Left lung (tissue), 10 donors: ENCODE measurements around the gene SLC24A3. TPM values are rescaled to one million over a fixed set of nuclear protein-coding genes. Genes with fewer than 3 reads are reported as not detected.

Experiments used
- ATAC-seq: fragments of 200-7000 bp; cut with Tn5 transposase; one replicate; pipeline ENCODE4 v1.9.1; 2020; ENCODE audit warnings: moderate library complexity
- DNase-seq, 4 donors: peaks; one replicate each; pipeline ENCODE4 v3.0.0-alpha.2; 2013 to 2020
- H3K27ac ChIP-seq, 2 donors: fragments of 200-600 bp; sonication (generic) in 1 of 2; one replicate each; pipeline versions ENCODE4 v1.5.0 to v1.8.0; 2020 to 2021
- H3K27me3 ChIP-seq, 2 donors: fragments of 200-600 bp; sonication (generic) in 1 of 2; one replicate each; pipeline versions ENCODE4 v1.5.0 to v1.8.0; 2020 to 2021
- H3K36me3 ChIP-seq, 2 donors: fragments of 200-600 bp; sonication (generic) in 1 of 2; one replicate each; pipeline versions ENCODE4 v1.5.0 to v1.8.0; 2020 to 2021
- H3K4me1 ChIP-seq, 2 donors: fragments of 200-600 bp; one replicate each; pipeline ENCODE4 v1.8.0; 2021
- H3K4me3 ChIP-seq, 2 donors: fragments of 200-600 bp; sonication (generic) in 1 of 2; one replicate each; pipeline versions ENCODE4 v1.5.0 to v1.8.0; 2020 to 2021; ENCODE audit warnings: mild to moderate bottlenecking in 1 of 2
- H3K9me3 ChIP-seq, 2 donors: fragments of 200-600 bp; sonication (generic) in 1 of 2; one replicate each; pipeline versions ENCODE4 v1.5.0 to v1.8.0; 2020 to 2021
- CTCF ChIP-seq, 2 donors: fragments of 200-600 bp; sonication (generic) in 1 of 2; IDR thresholded peaks; one replicate each; pipeline versions ENCODE4 v1.5.0 to v1.8.0; 2021; ENCODE audit warnings: antibody characterized with exemption in 2 of 2
- intact Hi-C, 2 donors: fragments of 100-400 bp; cut with DNase I; formaldehyde crosslinking; loops; one replicate each; pipeline versions ENCODE4 v1.11.2 to v1.14.2; 2022
- polyA plus RNA-seq, 6 donors: library from polyadenylated mRNA; unstranded; fragments of 120-200 nt; gene quantifications; one replicate each; pipeline ENCODE4 v1.2.1, GENCODE V29; 2013; ENCODE audit not compliant: insufficient read length in 6 of 6
- total RNA-seq, 2 donors: library from RNA; stranded (reverse); fragmentation: NEBNext Ultra II Directional; extraction: Animal tissue kit (Norgen Biotek cat#: 25700); gene quantifications; one replicate each; pipeline ENCODE4 v1.2.1, GENCODE V29; 2021
- donor health status: DM: no; HTN: yes; CAD: no.
- donor health status: DM: no; HTN: no; CAD: no.

The SLC24A3 gene
- total and polyA plus RNA-seq, 8 donors: 4.4 to 8.7 (median 6.6) TPM

DNA sequence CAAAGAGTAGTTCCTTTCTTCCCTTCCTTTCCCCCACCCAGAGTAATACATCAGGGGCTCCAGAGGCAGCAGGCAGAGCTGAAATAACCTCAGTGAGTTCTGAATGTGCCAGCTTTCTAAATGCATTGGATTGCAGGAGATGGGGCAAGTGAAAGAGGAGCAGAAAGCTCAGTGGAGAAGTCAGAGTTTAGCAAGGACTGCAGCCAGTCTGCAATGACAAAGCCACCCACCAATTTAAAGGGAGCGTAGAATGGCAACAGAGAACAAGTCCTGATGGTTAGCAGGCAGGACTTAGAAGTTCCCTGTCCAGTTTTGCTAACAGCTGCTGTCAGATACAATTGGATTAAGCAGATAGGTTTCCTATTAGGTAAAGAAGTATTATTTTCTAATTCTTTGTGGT lies 342.2 kb downstream of the SLC24A3 start:
- Histone ChIP-seq H3K27me3 (no peaks in the 10 kb centered on the region), H3K9me3 (no peaks in the 10 kb centered on the region), H3K4me1 (no peaks in the 10 kb centered on the region), H3K36me3 (no peaks in the 10 kb centered on the region), H3K4me3 (no peak overlapping the region), H3K27ac (no peak overlapping the region)
- intact Hi-C loops: no loop called here
- no peak for TF ChIP-seq CTCF (IDR thresholded peaks at IDR 0.05)
- no peak for DNase-seq
- ATAC-seq: no peak

DNA sequence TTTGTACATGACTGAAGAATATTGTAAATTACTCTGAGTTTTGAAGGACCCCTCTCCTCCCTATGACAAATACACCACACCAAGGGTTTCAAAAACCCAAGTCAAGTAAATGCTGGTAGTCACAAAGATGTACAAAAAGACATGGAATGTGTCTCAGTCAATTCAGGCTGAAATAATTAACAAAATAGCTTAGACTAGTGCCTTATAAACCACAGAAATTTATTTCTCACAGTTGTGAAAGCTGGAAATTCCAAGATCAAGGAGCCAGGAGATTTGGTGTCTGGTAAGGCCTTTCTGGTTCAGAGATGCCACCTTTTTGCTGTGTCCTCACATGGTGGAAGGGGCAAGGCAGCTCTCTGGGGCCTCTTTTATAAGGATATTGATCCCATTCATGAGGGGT lies 343.3 kb downstream of the SLC24A3 start:
- Histone ChIP-seq H3K27me3 (no peaks in the 10 kb centered on the region), H3K36me3 (no peaks in the 10 kb centered on the region), H3K9me3 (no peaks in the 10 kb centered on the region), H3K27ac (no peak overlapping the region), H3K4me1 (no peaks in the 10 kb centered on the region), H3K4me3 (no peak overlapping the region)
- intact Hi-C loops: no loop called here
- no peak for DNase-seq
- ATAC-seq: no peak
- no peak for TF ChIP-seq CTCF (IDR thresholded peaks at IDR 0.05)

GRCh38 chr20:19557291-19557690 lies 344.8 kb downstream of the SLC24A3 start:
- TF ChIP-seq CTCF (IDR thresholded peaks at IDR 0.05): no peak
- no peaks in the 10 kb centered on the region for H3K36me3 ChIP-seq
- no peak overlapping the region for H3K27ac ChIP-seq
- H3K27me3 ChIP-seq: no peaks in the 10 kb centered on the region
- intact Hi-C loops: no loop called here
- no peak for DNase-seq
- no peak for ATAC-seq
- no peaks in the 10 kb centered on the region for H3K9me3 ChIP-seq
- no peaks in the 10 kb centered on the region for H3K4me1 ChIP-seq
- H3K4me3 ChIP-seq: no peak overlapping the region

DNA sequence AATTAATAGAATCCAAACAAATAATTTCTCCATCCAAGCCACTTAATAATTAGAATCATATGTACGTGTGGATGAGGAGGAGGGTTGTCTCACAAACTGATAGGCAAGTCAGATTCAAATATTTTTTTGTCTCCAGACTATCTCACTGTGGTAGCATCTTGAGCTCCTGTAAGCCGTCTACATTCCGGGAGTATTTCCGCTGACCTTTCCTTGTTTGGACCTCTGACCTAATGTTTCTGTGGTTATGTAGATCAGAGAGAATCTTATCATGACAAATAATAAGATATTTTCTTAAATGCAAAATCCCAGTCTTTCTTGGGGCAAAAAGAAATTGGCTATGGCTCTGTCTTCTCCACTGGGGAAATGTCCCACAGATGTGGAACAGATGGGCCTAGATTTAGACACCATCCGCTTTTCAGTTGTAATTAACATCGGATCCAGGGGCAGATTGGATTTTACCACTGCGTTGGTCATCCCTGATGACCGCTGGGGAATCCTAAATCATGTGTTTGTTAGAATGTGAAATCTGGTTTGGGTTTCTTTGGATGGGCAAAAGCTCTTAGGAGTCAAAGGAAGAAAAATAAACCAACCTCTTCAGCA lies 348.5 kb downstream of the SLC24A3 start:
- no peak overlapping the region for H3K4me3 ChIP-seq
- no peak overlapping the region for H3K27ac ChIP-seq
- no peaks in the 10 kb centered on the region for H3K36me3 ChIP-seq
- DNase-seq: no peak
- no peak for TF ChIP-seq CTCF (IDR thresholded peaks at IDR 0.05)
- no peak for ATAC-seq
- intact Hi-C loops: no loop called here
- no peaks in the 10 kb centered on the region for H3K4me1 ChIP-seq
- H3K27me3 ChIP-seq: no peaks in the 10 kb centered on the region
- no peaks in the 10 kb centered on the region for H3K9me3 ChIP-seq

DNA sequence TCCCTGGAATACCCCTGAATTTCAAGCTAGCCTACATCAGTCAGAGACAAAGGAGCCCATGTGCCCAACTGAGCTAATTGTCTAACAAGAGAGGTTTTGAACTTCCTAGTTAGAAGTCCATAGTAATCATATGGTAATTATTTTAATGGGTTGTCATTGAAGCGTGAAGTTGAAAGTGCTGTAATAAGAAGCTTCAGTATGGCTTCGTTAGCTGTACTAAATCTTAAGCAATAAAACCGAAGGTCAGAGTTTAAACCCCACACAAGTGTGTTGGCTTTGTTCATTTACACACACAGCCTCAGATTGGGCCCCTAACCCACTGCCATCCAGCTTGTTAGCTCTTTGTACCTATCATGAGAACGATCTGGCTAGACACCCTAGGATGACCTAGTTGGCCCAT lies 350.0 kb downstream of the SLC24A3 start:
- H3K27ac ChIP-seq: no peak overlapping the region
- H3K4me1 ChIP-seq: no peaks in the 10 kb centered on the region
- no peak overlapping the region for H3K4me3 ChIP-seq
- DNase-seq (no peak), ATAC-seq (no peak)
- no peak for TF ChIP-seq CTCF (IDR thresholded peaks at IDR 0.05)
- H3K27me3 ChIP-seq: no peaks in the 10 kb centered on the region
- no peaks in the 10 kb centered on the region for H3K9me3 ChIP-seq
- intact Hi-C loops: no loop called here
- H3K36me3 ChIP-seq: no peaks in the 10 kb centered on the region
